Gastroesophageal sphincter (tissue), 4 donors: ENCODE data around the gene NUDT16. TPM values are rescaled to one million over a fixed set of nuclear protein-coding genes. Genes with fewer than 3 reads are reported as not detected.

ENCODE experiments used
- ATAC-seq: fragments of 150-250 bp; one replicate; pipeline ENCODE4 v1.9.1; 2016; ENCODE audit warnings: mild to moderate bottlenecking, moderate library complexity
- H3K27ac ChIP-seq, 4 donors: fragments of 200-600 bp; sonication (generic) in 3 of 4; 1 replicate in 3 of 4; 2 replicates in 1 of 4; pipeline ENCODE4 v1.5.1; 2016 to 2019
- H3K27me3 ChIP-seq: fragments of 200-600 bp; sonication (generic); one replicate; pipeline ENCODE4 v1.5.1; 2019
- H3K36me3 ChIP-seq, 2 donors: fragments of 200-600 bp; sonication (generic); one replicate each; pipeline ENCODE4 v1.5.1; 2019; ENCODE audit warnings: control low read depth in 1 of 2
- H3K4me1 ChIP-seq, 3 donors: fragments of 200-600 bp; sonication (generic); 1 replicate in 2 of 3; 2 replicates in 1 of 3; pipeline ENCODE4 v1.5.1; 2016 to 2019; ENCODE audit warnings: control low read depth in 2 of 3
- H3K4me3 ChIP-seq, 2 donors: fragments of 200-600 bp; sonication (generic); one replicate each; pipeline ENCODE4 v1.5.1; 2019; ENCODE audit warnings: mild to moderate bottlenecking in 1 of 2, moderate library complexity in 1 of 2
- H3K9me3 ChIP-seq, 3 donors: fragments of 200-600 bp; sonication (generic); one replicate each; pipeline ENCODE4 v1.5.1; 2017 to 2019; ENCODE audit warnings: control low read depth in 2 of 3
- CTCF ChIP-seq, 4 experiments: fragments of 200-600 bp in 2 of 4; fragments of 450-650 bp in 2 of 4; sonication (generic) in 1 of 4; IDR thresholded peaks; one replicate each; pipeline ENCODE4 v1.5.1; 2017 to 2019; ENCODE audit warnings: antibody characterized with exemption in 4 of 4, mild to moderate bottlenecking in 2 of 4, moderate library complexity in 2 of 4
- EP300 ChIP-seq: sonication (generic); formaldehyde crosslinking; IDR thresholded peaks from one replicate; pipeline ENCODE4 v1.6.1; 2017; ENCODE audit warnings: antibody characterized with exemption, mild to moderate bottlenecking
- POLR2A ChIP-seq, 2 donors: fragments of 450-650 bp; IDR thresholded peaks; one replicate each; pipeline ENCODE4 v1.6.1; 2017; ENCODE audit warnings: antibody characterized with exemption in 2 of 2, mild to moderate bottlenecking in 2 of 2, moderate library complexity in 1 of 2
- POLR2AphosphoS5 ChIP-seq: sonication (generic); formaldehyde crosslinking; IDR thresholded peaks from one replicate; pipeline ENCODE4 v1.6.1; 2017; ENCODE audit warnings: antibody characterized with exemption
- WGBS, 2 donors: methylation state at CpG; one replicate each; pipeline ENCODE4 v1.1.5; 2018; ENCODE audit warnings: low coverage in 1 of 2; 5-methylcytosine and 5-hydroxymethylcytosine counted together
- total RNA-seq, 4 donors: library from RNA; depleted of rRNA; stranded (reverse); fragments of >200 nt; gene quantifications; one replicate each; pipeline ENCODE4 v1.1.0, GENCODE V29; 2016

NUDT16 gene
- total RNA-seq, 4 donors from 2014 or later: 28.8 to 56.5 (median 37.4) TPM

GRCh38 chr3:131435000-131435399 is 53.4 kb downstream of the NUDT16 start:
- ATAC-seq: no peak
- H3K27me3 ChIP-seq: no peaks in the 10 kb centered on the region
- H3K27ac ChIP-seq: no peak overlapping the region
- no peaks in the 10 kb centered on the region for H3K36me3 ChIP-seq
- H3K4me3 ChIP-seq: no peak overlapping the region
- WGBS, 2 donors: 75 to 93% methylated on average over 1 of the region's 1 CpG
- H3K9me3 ChIP-seq: no peaks in the 10 kb centered on the region
- no peak for TF ChIP-seq CTCF (IDR thresholded peaks at IDR 0.05)
- TF ChIP-seq EP300: no peak
- TF ChIP-seq POLR2A (IDR thresholded peaks at IDR 0.05): no peak
- TF ChIP-seq POLR2AphosphoS5: no peak
- no peaks in the 10 kb centered on the region for H3K4me1 ChIP-seq

Other genes with a start within 250 kb of the NUDT16 start
- 10 to 100 TPM; 62.1 to 95.9 (median 85.6) TPM for gene MRPL3, start 121.2 kb downstream of the NUDT16 start, total RNA-seq